Spleen (tissue), 7 donors: Measurements from ENCODE around the gene SPDL1.

Experiments
- POLR2A ChIP-seq, 3 donors: fragments of 450-650 bp; IDR thresholded peaks; one replicate each; pipeline ENCODE4 v1.5.1; 2017; ENCODE audit warnings: antibody characterized with exemption in 3 of 3, mild to moderate bottlenecking in 1 of 3
- TF ChIP-seq, protein P1 (sequence below), 11 experiments: fragments of 200-600 bp in 7 of 11; fragments of 450-650 bp in 4 of 11; sonication (generic) in 4 of 11; IDR thresholded peaks in 8 of 11; conservative IDR thresholded peaks in 3 of 11; 1 replicate in 7 of 11; 2 replicates in 4 of 11; pipeline versions ENCODE4 v1.4.0 to v1.8.0; 2016 to 2021; ENCODE audit warnings: antibody characterized with exemption in 11 of 11, inconsistent platforms in 4 of 11, mild to moderate bottlenecking in 1 of 11
- donor health status: DM: no; HTN: no; CAD: no; lungs with moderate emphysema.
- donor health status: DM: no; HTN: no; CAD: no.
- donor health status: DM: no; HTN: no; CAD: no.

DNA sequence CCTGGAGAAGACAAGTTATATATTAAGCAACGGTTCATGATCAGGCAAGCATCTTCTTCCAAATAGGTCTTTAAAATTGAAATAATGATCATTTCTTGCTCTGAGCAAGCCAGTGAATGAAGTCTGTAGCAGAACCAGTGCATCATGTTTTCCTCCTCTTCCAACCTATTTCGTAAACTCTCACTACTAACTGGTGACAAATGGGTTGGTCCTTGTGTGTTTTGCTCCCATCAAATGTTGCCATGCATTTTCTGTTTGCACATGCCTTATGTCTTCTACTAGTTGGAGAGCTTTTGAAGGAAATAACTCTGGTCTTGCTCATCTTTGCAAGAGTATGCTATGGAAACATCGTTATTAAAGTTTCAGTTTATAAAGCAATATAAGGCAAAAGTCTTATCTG lies 37.2 kb upstream of the SPDL1 start:
- no peak for TF ChIP-seq POLR2A (IDR thresholded peaks at IDR 0.05)
- TF ChIP-seq, protein P1, sequence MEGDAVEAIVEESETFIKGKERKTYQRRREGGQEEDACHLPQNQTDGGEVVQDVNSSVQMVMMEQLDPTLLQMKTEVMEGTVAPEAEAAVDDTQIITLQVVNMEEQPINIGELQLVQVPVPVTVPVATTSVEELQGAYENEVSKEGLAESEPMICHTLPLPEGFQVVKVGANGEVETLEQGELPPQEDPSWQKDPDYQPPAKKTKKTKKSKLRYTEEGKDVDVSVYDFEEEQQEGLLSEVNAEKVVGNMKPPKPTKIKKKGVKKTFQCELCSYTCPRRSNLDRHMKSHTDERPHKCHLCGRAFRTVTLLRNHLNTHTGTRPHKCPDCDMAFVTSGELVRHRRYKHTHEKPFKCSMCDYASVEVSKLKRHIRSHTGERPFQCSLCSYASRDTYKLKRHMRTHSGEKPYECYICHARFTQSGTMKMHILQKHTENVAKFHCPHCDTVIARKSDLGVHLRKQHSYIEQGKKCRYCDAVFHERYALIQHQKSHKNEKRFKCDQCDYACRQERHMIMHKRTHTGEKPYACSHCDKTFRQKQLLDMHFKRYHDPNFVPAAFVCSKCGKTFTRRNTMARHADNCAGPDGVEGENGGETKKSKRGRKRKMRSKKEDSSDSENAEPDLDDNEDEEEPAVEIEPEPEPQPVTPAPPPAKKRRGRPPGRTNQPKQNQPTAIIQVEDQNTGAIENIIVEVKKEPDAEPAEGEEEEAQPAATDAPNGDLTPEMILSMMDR (IDR thresholded peaks at IDR 0.05 in 8 of 11, conservative IDR thresholded peaks at IDR 0.05 in 3 of 11), result no peak
